K562 (cell line): ENCODE results near the gene CUX1. TPM values are rescaled to one million over a fixed set of nuclear protein-coding genes. Genes with fewer than 3 reads are reported as not detected.

Experiments
- ATAC-seq: fragments of 200-7000 bp; cut with Tn5 transposase; 3 replicates; pipeline ENCODE4 v1.9.1; 2020; ENCODE audit warnings: moderate library complexity
- BruUV-seq: library from RNA; stranded (reverse); fragments of 400-500 nt; replicated peaks from 2 replicates; lab custom pipeline; 2021; lab: Mats Ljungman, UMichigan
- CTCF ChIA-PET: fragments of 300-600 bp; formaldehyde crosslinking; extraction: SDS; loops from one replicate; lab custom pipeline; 2021; ENCODE audit warnings: low intra/inter-chr PET ratio; lab: Yijun Ruan, JAX
- POLR2A ChIA-PET: fragments of 300-600, 350-650 bp; sonication (Branson Sonifier 250); formaldehyde crosslinking; extraction: SDS; loops from one replicate; lab custom pipeline; 2021; ENCODE audit warnings: antibody characterized with exemption, inconsistent platforms; lab: Yijun Ruan, JAX
- DNase-seq, 4 experiments: peaks; one replicate each; pipeline versions ENCODE4 v3.0.0 to v3.0.0-alpha.2; 2011 to 2018; ENCODE audit warnings: low spot score in 3 of 4, mixed read lengths in 3 of 4; ENCODE audit errors: extremely low read depth in 1 of 4
- FAIRE-seq: peaks from 2 replicates; lab custom pipeline; 2011; peaks lifted over from hg19 to GRCh38; lab: Jason Lieb, UNC
- H2AFZ ChIP-seq: 2 replicates; pipeline ENCODE4 v1.6.0; 2011; ENCODE audit warnings: low read depth, low read length, control low read depth, inconsistent platforms
- H3K27ac ChIP-seq: fragments of 200-600 bp; 3 replicates; pipeline ENCODE4 v1.8.0; 2011; ENCODE audit warnings: low read depth, mild to moderate bottlenecking, control low read depth, inconsistent platforms, low read length, moderate library complexity, mixed read lengths; ENCODE audit errors: extremely low read depth
- H3K27me3 ChIP-seq, 2 experiments: fragments of 300-600 bp in 1 of 2; 2 replicates in 1 of 2; 3 replicates in 1 of 2; pipeline versions ENCODE4 v1.6.0 to v1.8.0; 2011; ENCODE audit warnings: inconsistent platforms in 2 of 2, low read length in 2 of 2, mild to moderate bottlenecking in 1 of 2, mixed read lengths in 1 of 2, moderate library complexity in 1 of 2; ENCODE audit not compliant: control insufficient read depth in 2 of 2, insufficient read depth in 2 of 2
- H3K36me3 ChIP-seq: fragments of 300-600 bp; 3 replicates; pipeline ENCODE4 v1.8.0; 2011; ENCODE audit warnings: mild to moderate bottlenecking, low read length, inconsistent platforms; ENCODE audit not compliant: control insufficient read depth, insufficient read depth
- H3K4me1 ChIP-seq, 2 experiments: fragments of 200-600 bp in 1 of 2; replicated peaks in 1 of 2; 2 replicates in 1 of 2; 3 replicates in 1 of 2; pipeline versions ENCODE4 v1.5.1 to v1.8.0; 2011; ENCODE audit warnings: inconsistent platforms in 2 of 2, low read length in 2 of 2, mild to moderate bottlenecking in 1 of 2, mixed read lengths in 1 of 2, moderate library complexity in 1 of 2; ENCODE audit not compliant: control insufficient read depth in 2 of 2, insufficient read depth in 2 of 2
- H3K4me2 ChIP-seq: 2 replicates; pipeline ENCODE4 v1.6.1; 2011; ENCODE audit warnings: low read length, control low read depth, inconsistent platforms, mixed read lengths; ENCODE audit not compliant: insufficient read depth
- H3K4me3 ChIP-seq: fragments of 200-600 bp; sonication (generic), shearing (Covaris generic); 2 replicates; pipeline ENCODE4 v1.5.1; 2016; ENCODE audit warnings: control low read depth, inconsistent platforms
- H3K79me2 ChIP-seq: fragments of 200-600 bp; 3 replicates; pipeline ENCODE4 v1.8.0; 2011; ENCODE audit warnings: low read length, inconsistent platforms; ENCODE audit not compliant: control insufficient read depth, insufficient read depth
- H3K9ac ChIP-seq, 2 experiments: 2 replicates each; pipeline versions ENCODE4 v1.6.0 to v1.6.1; 2011; ENCODE audit warnings: low read depth in 2 of 2, low read length in 2 of 2, control low read depth in 1 of 2, inconsistent platforms in 1 of 2, mild to moderate bottlenecking in 1 of 2, mixed read lengths in 1 of 2; ENCODE audit not compliant: insufficient read depth in 1 of 2
- H3K9me1 ChIP-seq: one replicate; pipeline ENCODE4 v1.6.0; 2011; ENCODE audit warnings: inconsistent platforms, mild to moderate bottlenecking, low read length, moderate library complexity; ENCODE audit not compliant: control insufficient read depth, insufficient read depth
- H3K9me3 ChIP-seq: replicated peaks from 2 replicates; pipeline ENCODE4 v1.5.1; 2011; ENCODE audit warnings: low read depth, low read length, inconsistent platforms; ENCODE audit not compliant: control insufficient read depth, insufficient read depth
- H4K20me1 ChIP-seq: replicated peaks from 2 replicates; pipeline ENCODE4 v1.6.1; 2011; ENCODE audit warnings: low read length, inconsistent platforms, mixed read lengths; ENCODE audit not compliant: control insufficient read depth, insufficient read depth
- CCNT2 ChIP-seq: IDR thresholded peaks from 2 replicates; pipeline ENCODE4 v1.6.1; 2011; ENCODE audit warnings: borderline replicate concordance, low read depth, mild to moderate bottlenecking, moderate library complexity, mixed read lengths, low read length; ENCODE audit not compliant: insufficient read length; ENCODE audit errors: extremely low read depth
- E2F8 ChIP-seq: fragments of 450-650 bp; IDR thresholded peaks from 2 replicates; pipeline ENCODE4 v1.7.1; 2018; ENCODE audit warnings: mild to moderate bottlenecking, low read depth; ENCODE audit not compliant: partially characterized antibody
- HDAC1 ChIP-seq, 2 experiments: fragments of 450-650 bp; IDR thresholded peaks; 2 replicates each; pipeline ENCODE4 v1.6.1; 2016 to 2017; ENCODE audit warnings: inconsistent platforms in 1 of 2, mild to moderate bottlenecking in 1 of 2, moderate library complexity in 1 of 2
- KLF13 ChIP-seq: fragments of 450-650 bp; IDR thresholded peaks from 2 replicates; pipeline ENCODE4 v1.6.1; 2016; ENCODE audit warnings: missing genetic modification characterization, low read depth, mild to moderate bottlenecking, missing compliant biosample characterization, moderate library complexity, borderline replicate concordance
- MXD1 ChIP-seq: fragments of 250-450 bp; sonication (Bioruptor Pico); IDR thresholded peaks from 2 replicates; pipeline ENCODE4 v1.8.0; 2021; ENCODE audit warnings: borderline replicate concordance, mild to moderate bottlenecking, moderate library complexity; ENCODE audit not compliant: poor library complexity, severe bottlenecking
- RERE ChIP-seq: sonication (generic); formaldehyde crosslinking; IDR thresholded peaks from 2 replicates; pipeline ENCODE4 v1.8.0; 2023; ENCODE audit warnings: missing genetic modification reagents, mild to moderate bottlenecking, borderline replicate concordance
- SNIP1 ChIP-seq: fragments of 450-650 bp; IDR thresholded peaks from 2 replicates; pipeline ENCODE4 v1.7.1; 2017; ENCODE audit warnings: low read depth, mild to moderate bottlenecking
- XRCC4 ChIP-seq: IDR thresholded peaks from one replicate; pipeline ENCODE4 v1.6.1; 2011; ENCODE audit not compliant: insufficient read depth, insufficient read length; ENCODE audit errors: extremely low read depth
- WGBS: fragments of 100-300 bp; shearing (Covaris generic); methylation state at CpG from one replicate; pipeline ENCODE4 v1.1.6; 2016; ENCODE audit warnings: low coverage, mixed read lengths; ENCODE audit not compliant: insufficient coverage; ENCODE audit errors: missing lambda C conversion rate; 5-methylcytosine and 5-hydroxymethylcytosine counted together
- in situ Hi-C: fragments of 300-500 bp; cut with MboI; formaldehyde crosslinking; loops from 4 replicates; pipeline ENCODE4 v1.15.0; 2018; ENCODE audit warnings: inconsistent platforms, mixed read lengths
- intact Hi-C: fragments of 100-400 bp; cut with micrococcal nuclease; formaldehyde crosslinking; loops from 2 replicates; pipeline ENCODE4 v1.14.2; 2022
- polyA plus RNA-seq, 8 experiments: library from polyadenylated mRNA; depleted of rRNA in 4 of 8; stranded (reverse) in 5 of 8; unstranded in 3 of 8; fragments of >200 nt; fragmentation: Nextera tagmentation in 2 of 8; fragmentation: Illumina TruSeq in 1 of 8; extraction: Ambion mirVana in 2 of 8; extraction: Trizol in 1 of 8; gene quantifications; 2 replicates each; pipeline versions ENCODE4 v1.2.1 to v1.2.3, GENCODE V29; 2011 to 2014; ENCODE audit warnings: inconsistent platforms in 1 of 8, missing spikeins in 1 of 8
- total RNA-seq, 7 experiments: library from RNA; depleted of rRNA in 6 of 7; stranded (reverse); fragments of >200 nt in 6 of 7; fragmentation: Illumina TruSeq in 2 of 7; extraction: Trizol in 2 of 7; gene quantifications; 2 replicates each; pipeline versions ENCODE4 v1.2.1 to v1.2.3, GENCODE V29; 2011 to 2021; ENCODE audit warnings: low replicate concordance in 1 of 7

Gene CUX1
- total and polyA plus RNA-seq, 9 of the 15 experiments (the other 6 are each of a cell fraction or from before 2014, with no cell fraction given): 3.6 to 55.3 (median 25.2) TPM

GRCh38 chr7:102302025-102302424 lies 484.6 kb downstream of the CUX1 start:
- peaks cover 0 to 24% of the 10 kb centered on the region in 2 experiments; a peak in 2 of 5 replicates for H3K4me1 ChIP-seq
- H3K27me3 ChIP-seq: peaks cover 40 to 87% of the 10 kb centered on the region in 2 experiments; a peak in 4 of 5 replicates
- H3K4me2 ChIP-seq: no peak overlapping the region
- no peak overlapping the region for H3K27ac ChIP-seq
- peaks cover 4% of the 10 kb centered on the region; the same call in 1 of the 2 replicates for H4K20me1 ChIP-seq
- ATAC-seq: no peak
- BruUV-seq: no TSS peak
- no peaks in the 10 kb centered on the region for H3K79me2 ChIP-seq
- H3K9me1 ChIP-seq: no peaks in the 10 kb centered on the region
- TF ChIP-seq E2F8 (no peak), CCNT2 (no peak), HDAC1 (IDR thresholded peaks at IDR 0.05) (no peak), MXD1 (no peak), RERE (CRISPR knock-in tag) (no peak), SNIP1 (no peak), KLF13 (tag) (no peak), XRCC4 (no peak)
- WGBS: 0% methylated on average over 6 of the region's 6 CpGs
- ChIA-PET CTCF (no interaction called here), POLR2A (no interaction called here)
- intact Hi-C loops: no loop called here
- in situ Hi-C loops: loop anchor here (25.0 kb wide), 1 partner anchor 360 kb away; the partner anchor contains the start of genes POLR2J2 and SPDYE2B
- H2AFZ ChIP-seq: no peak overlapping the region
- no peak overlapping the region for H3K4me3 ChIP-seq
- FAIRE-seq: no peak
- no peak for DNase-seq
- H3K36me3 ChIP-seq: no peaks in the 10 kb centered on the region
- 0 out of 4 replicates have a peak overlapping the region, but pooled peaks of 1 of the 2 experiments have one; percentile 8 for H3K9ac ChIP-seq
- H3K9me3 ChIP-seq: no peaks in the 10 kb centered on the region
